HepG2 (cell line): ENCODE data around the gene OR2F2.
A peak's percentile ranks its signal among the peaks of the same experiment; 100 is the strongest.

Source experiments
- POLR2A ChIP-seq, 2 experiments: IDR thresholded peaks; 2 replicates each; pipeline ENCODE4 v1.6.1; 2011; ENCODE audit warnings: low read depth in 2 of 2, low read length in 2 of 2, mild to moderate bottlenecking in 1 of 2, moderate library complexity in 1 of 2; ENCODE audit not compliant: insufficient read depth in 1 of 2
- RFXAP ChIP-seq: sonication (generic); formaldehyde crosslinking; IDR thresholded peaks from 2 replicates; pipeline ENCODE4 v1.4.0; 2020; ENCODE audit warnings: missing genetic modification reagents, borderline replicate concordance
- SIN3A ChIP-seq: IDR thresholded peaks from 2 replicates; pipeline ENCODE4 v1.6.1; 2011; ENCODE audit warnings: low read depth, mild to moderate bottlenecking, control low read depth, low read length, borderline replicate concordance
- SMC3 ChIP-seq: IDR thresholded peaks from 2 replicates; pipeline ENCODE4 v1.6.1; 2011; ENCODE audit warnings: low read length, improper control_type of control experiment
- ZFP36 ChIP-seq: fragments of 150-350 bp; IDR thresholded peaks from 2 replicates; pipeline ENCODE4 v1.6.1; 2018; ENCODE audit warnings: borderline replicate concordance, low read length, low read depth; ENCODE audit not compliant: partially characterized antibody
- ZNF143 ChIP-seq: sonication (generic); formaldehyde crosslinking; IDR thresholded peaks from 2 replicates; pipeline ENCODE4 v1.4.0; 2020; ENCODE audit warnings: missing genetic modification reagents
- ZNF350 ChIP-seq: sonication (generic); formaldehyde crosslinking; IDR thresholded peaks from 2 replicates; pipeline ENCODE4 v1.4.0; 2020; ENCODE audit warnings: mild to moderate bottlenecking, low read depth, missing genetic modification reagents, borderline replicate concordance
- TF ChIP-seq, protein P1 (sequence below): sonication (generic); formaldehyde crosslinking; IDR thresholded peaks from 2 replicates; pipeline ENCODE4 v1.4.0; 2020; ENCODE audit warnings: missing genetic modification reagents
- TF ChIP-seq, protein P2 (sequence below): sonication (generic); formaldehyde crosslinking; IDR thresholded peaks from 2 replicates; pipeline ENCODE4 v1.8.0; 2022; ENCODE audit warnings: mild to moderate bottlenecking, missing genetic modification reagents; ENCODE audit not compliant: insufficient replicate concordance
- TF ChIP-seq, protein P3 (sequence below): sonication (generic); formaldehyde crosslinking; IDR thresholded peaks from 2 replicates; pipeline ENCODE4 v1.5.0; 2020; ENCODE audit warnings: mild to moderate bottlenecking, missing genetic modification reagents, borderline replicate concordance

DNA sequence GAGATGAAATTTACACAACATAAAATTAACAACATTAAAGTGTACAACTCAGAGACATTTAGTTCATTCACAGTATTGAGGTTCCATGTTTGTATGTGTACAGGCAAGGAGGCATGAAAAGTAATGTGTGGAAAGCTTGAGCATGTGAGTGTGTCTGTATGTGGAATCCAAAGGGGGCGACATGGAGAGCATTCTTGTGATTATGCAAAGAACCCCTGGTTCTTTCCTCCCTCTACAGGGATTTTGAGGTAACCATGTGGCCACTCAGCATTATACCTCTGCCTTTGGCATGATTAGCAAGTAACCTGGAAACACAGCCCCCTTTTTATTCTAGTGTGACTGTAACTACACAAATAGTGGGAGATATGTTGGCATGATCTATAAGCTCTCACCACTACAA is 40.6 kb downstream of the OR2F2 start:
- TF ChIP-seq ZNF143 = no peak
- TF ChIP-seq RFXAP = no peak
- TF ChIP-seq, protein P1, sequence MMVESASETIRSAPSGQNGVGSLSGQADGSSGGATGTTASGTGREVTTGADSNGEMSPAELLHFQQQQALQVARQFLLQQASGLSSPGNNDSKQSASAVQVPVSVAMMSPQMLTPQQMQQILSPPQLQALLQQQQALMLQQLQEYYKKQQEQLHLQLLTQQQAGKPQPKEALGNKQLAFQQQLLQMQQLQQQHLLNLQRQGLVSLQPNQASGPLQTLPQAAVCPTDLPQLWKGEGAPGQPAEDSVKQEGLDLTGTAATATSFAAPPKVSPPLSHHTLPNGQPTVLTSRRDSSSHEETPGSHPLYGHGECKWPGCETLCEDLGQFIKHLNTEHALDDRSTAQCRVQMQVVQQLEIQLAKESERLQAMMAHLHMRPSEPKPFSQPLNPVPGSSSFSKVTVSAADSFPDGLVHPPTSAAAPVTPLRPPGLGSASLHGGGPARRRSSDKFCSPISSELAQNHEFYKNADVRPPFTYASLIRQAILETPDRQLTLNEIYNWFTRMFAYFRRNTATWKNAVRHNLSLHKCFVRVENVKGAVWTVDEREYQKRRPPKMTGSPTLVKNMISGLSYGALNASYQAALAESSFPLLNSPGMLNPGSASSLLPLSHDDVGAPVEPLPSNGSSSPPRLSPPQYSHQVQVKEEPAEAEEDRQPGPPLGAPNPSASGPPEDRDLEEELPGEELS (CRISPR knock-in tag) = no peak
- no peak for TF ChIP-seq POLR2A (IDR thresholded peaks at IDR 0.05; ENCODE audit: insufficient read depth in 1 of 2, low read depth in 2 of 2, low read length in 2 of 2)
- TF ChIP-seq, protein P2, sequence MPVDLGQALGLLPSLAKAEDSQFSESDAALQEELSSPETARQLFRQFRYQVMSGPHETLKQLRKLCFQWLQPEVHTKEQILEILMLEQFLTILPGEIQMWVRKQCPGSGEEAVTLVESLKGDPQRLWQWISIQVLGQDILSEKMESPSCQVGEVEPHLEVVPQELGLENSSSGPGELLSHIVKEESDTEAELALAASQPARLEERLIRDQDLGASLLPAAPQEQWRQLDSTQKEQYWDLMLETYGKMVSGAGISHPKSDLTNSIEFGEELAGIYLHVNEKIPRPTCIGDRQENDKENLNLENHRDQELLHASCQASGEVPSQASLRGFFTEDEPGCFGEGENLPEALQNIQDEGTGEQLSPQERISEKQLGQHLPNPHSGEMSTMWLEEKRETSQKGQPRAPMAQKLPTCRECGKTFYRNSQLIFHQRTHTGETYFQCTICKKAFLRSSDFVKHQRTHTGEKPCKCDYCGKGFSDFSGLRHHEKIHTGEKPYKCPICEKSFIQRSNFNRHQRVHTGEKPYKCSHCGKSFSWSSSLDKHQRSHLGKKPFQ (CRISPR knock-in tag) = no peak
- TF ChIP-seq ZNF350 (CRISPR knock-in tag) = no peak
- TF ChIP-seq, protein P3, sequence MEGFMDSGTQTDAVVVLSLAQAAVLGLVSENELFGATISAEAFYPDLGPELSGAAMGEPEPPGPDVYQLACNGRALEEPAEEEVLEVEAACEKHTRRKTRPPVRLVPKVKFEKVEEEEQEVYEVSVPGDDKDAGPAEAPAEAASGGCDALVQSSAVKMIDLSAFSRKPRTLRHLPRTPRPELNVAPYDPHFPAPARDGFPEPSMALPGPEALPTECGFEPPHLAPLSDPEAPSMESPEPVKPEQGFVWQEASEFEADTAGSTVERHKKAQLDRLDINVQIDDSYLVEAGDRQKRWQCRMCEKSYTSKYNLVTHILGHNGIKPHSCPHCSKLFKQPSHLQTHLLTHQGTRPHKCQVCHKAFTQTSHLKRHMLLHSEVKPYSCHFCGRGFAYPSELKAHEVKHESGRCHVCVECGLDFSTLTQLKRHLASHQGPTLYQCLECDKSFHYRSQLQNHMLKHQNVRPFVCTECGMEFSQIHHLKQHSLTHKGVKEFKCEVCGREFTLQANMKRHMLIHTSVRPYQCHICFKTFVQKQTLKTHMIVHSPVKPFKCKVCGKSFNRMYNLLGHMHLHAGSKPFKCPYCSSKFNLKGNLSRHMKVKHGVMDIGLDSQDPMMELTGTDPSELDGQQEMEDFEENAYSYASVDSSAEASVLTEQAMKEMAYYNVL = no peak
- TF ChIP-seq SIN3A = no peak
- no peak for TF ChIP-seq ZFP36
- peak; percentile 38; the same call in 1 of the 2 replicates for TF ChIP-seq SMC3
